HepG2 (cell line): ENCODE measurements around the gene CABLES2. TPM values are rescaled to one million over a fixed set of nuclear protein-coding genes. Genes with fewer than 3 reads are reported as not detected.

Experiments
- ATAC-seq: fragments of 200-7000 bp; cut with Tn5 transposase; 3 replicates; pipeline ENCODE4 v1.9.1; 2020; ENCODE audit warnings: mild to moderate bottlenecking, moderate library complexity
- BruUV-seq: library from RNA; stranded (reverse); fragments of 400-500 nt; replicated peaks from 2 replicates; lab custom pipeline; 2021; lab: Mats Ljungman, UMichigan
- CTCF ChIA-PET: fragments of 300-600 bp; formaldehyde crosslinking; extraction: SDS; loops from one replicate; lab custom pipeline; 2021; ENCODE audit warnings: low total read pairs, inconsistent platforms, low intra/inter-chr PET ratio; lab: Yijun Ruan, JAX
- POLR2A ChIA-PET: fragments of 350-600 bp; sonication (Branson Sonifier 250); formaldehyde crosslinking; loops from one replicate; lab custom pipeline; 2020; ENCODE audit warnings: antibody characterized with exemption, inconsistent platforms; lab: Yijun Ruan, JAX
- DNase-seq: peaks from one replicate; pipeline ENCODE4 v3.0.0-alpha.2; 2015; ENCODE audit warnings: low spot score
- FAIRE-seq: peaks from 3 replicates; lab custom pipeline; 2011; peaks lifted over from hg19 to GRCh38; lab: Jason Lieb, UNC
- H2AFZ ChIP-seq: one replicate; pipeline ENCODE4 v1.6.1; 2011; ENCODE audit warnings: low read length, inconsistent platforms
- H3K27ac ChIP-seq: fragments of 300-600 bp; 3 replicates; pipeline ENCODE4 v1.8.0; 2011; ENCODE audit warnings: mixed run types, mild to moderate bottlenecking, mixed read lengths, low read length, inconsistent platforms; ENCODE audit not compliant: insufficient read depth; ENCODE audit errors: extremely low read length
- H3K27me3 ChIP-seq, 2 experiments: fragments of 200-600 bp in 1 of 2; 2 replicates in 1 of 2; 3 replicates in 1 of 2; pipeline versions ENCODE4 v1.6.0 to v1.8.0; 2011; ENCODE audit warnings: low read length in 2 of 2, mild to moderate bottlenecking in 2 of 2, moderate library complexity in 2 of 2, inconsistent platforms in 1 of 2; ENCODE audit not compliant: insufficient read depth in 2 of 2, control insufficient read depth in 1 of 2
- H3K36me3 ChIP-seq, 2 experiments: fragments of 200-600 bp in 1 of 2; replicated peaks in 1 of 2; 2 replicates in 1 of 2; 3 replicates in 1 of 2; pipeline versions ENCODE4 v1.5.1 to v1.8.0; 2011; ENCODE audit warnings: low read length in 2 of 2, inconsistent platforms in 1 of 2; ENCODE audit not compliant: insufficient read depth in 2 of 2, control insufficient read depth in 1 of 2
- H3K4me1 ChIP-seq: 2 replicates; pipeline ENCODE4 v1.5.1; 2012; ENCODE audit warnings: low read length, inconsistent platforms; ENCODE audit not compliant: insufficient read depth
- H3K4me2 ChIP-seq: 2 replicates; pipeline ENCODE4 v1.6.0; 2011; ENCODE audit warnings: low read depth, low read length, inconsistent platforms
- H3K4me3 ChIP-seq, 3 experiments: fragments of 200-600 bp in 1 of 3; sonication (generic), shearing (Covaris generic) in 1 of 3; replicated peaks in 1 of 3; 2 replicates each; pipeline ENCODE4 v1.5.1; 2011 to 2016; ENCODE audit warnings: low read length in 3 of 3, inconsistent platforms in 2 of 3, low read depth in 2 of 3, mild to moderate bottlenecking in 2 of 3, control low read depth in 1 of 3, mixed read lengths in 1 of 3; ENCODE audit not compliant: insufficient read depth in 1 of 3
- H3K79me2 ChIP-seq: one replicate; pipeline ENCODE4 v1.6.1; 2011; ENCODE audit warnings: low read length, inconsistent platforms; ENCODE audit not compliant: insufficient read depth
- H3K9ac ChIP-seq: 2 replicates; pipeline ENCODE4 v1.6.0; 2011; ENCODE audit warnings: mild to moderate bottlenecking, low read depth, low read length, inconsistent platforms; ENCODE audit not compliant: insufficient read depth
- H3K9me3 ChIP-seq: 2 replicates; pipeline ENCODE4 v1.5.1; 2012; ENCODE audit warnings: mild to moderate bottlenecking, low read length
- H4K20me1 ChIP-seq: 2 replicates; pipeline ENCODE4 v1.6.0; 2011; ENCODE audit warnings: inconsistent platforms, mild to moderate bottlenecking, low read length, moderate library complexity; ENCODE audit not compliant: insufficient read depth
- EED ChIP-seq: sonication (generic); formaldehyde crosslinking; IDR thresholded peaks from 2 replicates; pipeline ENCODE4 v1.5.0; 2020; ENCODE audit warnings: mild to moderate bottlenecking, missing genetic modification reagents
- FIP1L1 ChIP-seq: fragments of 200-400 bp; formaldehyde crosslinking; IDR thresholded peaks from 2 replicates; pipeline ENCODE4 v1.6.1; 2018; ENCODE audit warnings: low read depth, mild to moderate bottlenecking, low read length, moderate library complexity, borderline replicate concordance; ENCODE audit not compliant: insufficient read depth
- POLR2AphosphoS5 ChIP-seq: IDR thresholded peaks from 2 replicates; pipeline ENCODE4 v1.6.1; 2012; ENCODE audit warnings: low read depth, low read length
- PPARG ChIP-seq: conservative IDR thresholded peaks from 2 replicates; pipeline ENCODE4 v1.6.1; 2016; ENCODE audit warnings: missing biosample characterization, missing genetic modification reagents
- SATB2 ChIP-seq: sonication (generic); formaldehyde crosslinking; IDR thresholded peaks from 2 replicates; pipeline ENCODE4 v1.5.0; 2020; ENCODE audit warnings: missing genetic modification reagents
- ZBTB40 ChIP-seq, 2 experiments: fragments of 450-650 bp in 1 of 2; sonication (generic) in 1 of 2; formaldehyde crosslinking in 1 of 2; IDR thresholded peaks; 2 replicates each; pipeline versions ENCODE4 v1.6.1 to v1.8.0; 2016 to 2022; ENCODE audit warnings: antibody characterized with exemption in 1 of 2, mild to moderate bottlenecking in 1 of 2, missing genetic modification reagents in 1 of 2
- ZNF350 ChIP-seq: sonication (generic); formaldehyde crosslinking; IDR thresholded peaks from 2 replicates; pipeline ENCODE4 v1.4.0; 2020; ENCODE audit warnings: mild to moderate bottlenecking, low read depth, missing genetic modification reagents, borderline replicate concordance
- ZNF572 ChIP-seq: sonication (generic); formaldehyde crosslinking; IDR thresholded peaks from 2 replicates; pipeline ENCODE4 v1.5.1; 2020; ENCODE audit warnings: mild to moderate bottlenecking, missing genetic modification reagents
- ZSCAN9 ChIP-seq: IDR thresholded peaks from 2 replicates; pipeline ENCODE4 v1.6.1; 2016; ENCODE audit warnings: borderline replicate concordance
- WGBS: methylation state at CpG from one replicate; pipeline ENCODE4 v1.1.6; 2017; ENCODE audit warnings: low lambda C conversion rate; 5-methylcytosine and 5-hydroxymethylcytosine counted together
- in situ Hi-C: cut with HindIII; loops from 2 replicates; pipeline ENCODE4 v1.10.0; 2017; ENCODE audit warnings: low pct_unique_long_range_greater_than_20kb; ENCODE audit not compliant: extremely low pct_ligation_motif_present
- intact Hi-C: fragments of 100-400 bp; cut with micrococcal nuclease; formaldehyde crosslinking; loops from one replicate; pipeline ENCODE4 v1.10.0; 2022; ENCODE audit not compliant: unreplicated experiment
- polyA plus RNA-seq, 8 experiments: library from polyadenylated mRNA; depleted of rRNA in 3 of 8; stranded (reverse) in 7 of 8; unstranded in 1 of 8; fragments of >200 nt; fragmentation: Illumina TruSeq in 4 of 8; extraction: Trizol in 4 of 8; gene quantifications; 2 replicates each; pipeline versions ENCODE4 v1.2.1 to v1.2.3, GENCODE V29; 2011 to 2016; ENCODE audit warnings: low read depth in 4 of 8, missing spikeins in 1 of 8, mixed read lengths in 1 of 8; ENCODE audit not compliant: insufficient read depth in 1 of 8
- total RNA-seq, 5 experiments: library from RNA; depleted of rRNA; stranded (reverse); fragments of >200 nt; fragmentation: Illumina TruSeq; extraction: Trizol; gene quantifications; 2 replicates each; pipeline ENCODE4 v1.2.3, GENCODE V29; 2016; ENCODE audit warnings: low read depth in 1 of 5

CABLES2 gene
- total and polyA plus RNA-seq, 2 of the 13 experiments (the other 11 are each of a cell fraction or from before 2014, with no cell fraction given), result 5.2 to 9.7 TPM

GRCh38 chr20:62392077-62392418 lies 15.0 kb downstream of the CABLES2 start:
- BruUV-seq, result no TSS peak
- peaks cover 19 to 42% of the 10 kb centered on the region in 2 experiments for H3K36me3 ChIP-seq
- DNase-seq, result no peak
- H3K4me2 ChIP-seq, result no peak overlapping the region
- H2AFZ ChIP-seq, result no peak overlapping the region
- no peak for FAIRE-seq
- H4K20me1 ChIP-seq, result peaks cover 15% of the 10 kb centered on the region
- H3K9ac ChIP-seq, result no peak overlapping the region
- no peak overlapping the region for H3K27ac ChIP-seq
- H3K27me3 ChIP-seq, result no peaks in the 10 kb centered on the region; a peak in 1 of 5 replicates
- no peak overlapping the region for H3K4me3 ChIP-seq
- no peaks in the 10 kb centered on the region for H3K9me3 ChIP-seq
- ChIA-PET CTCF (no interaction called here), POLR2A (interaction anchor here (1.0 to 1.4 kb wide), 2 partner anchors 7 to 24 kb away, joined by 3 read pairs; no protein-coding TSS in a partner anchor)
- WGBS, result 98% methylated on average over 10 of the region's 10 CpGs
- no peak for ATAC-seq
- intact Hi-C loops (no loop called here), in situ Hi-C loops (no loop called here)
- peaks cover 20% of the 10 kb centered on the region for H3K79me2 ChIP-seq
- TF ChIP-seq EED (no peak), PPARG (CRISPR knock-in tag) (no peak), SATB2 (no peak), ZNF350 (CRISPR knock-in tag) (no peak), ZSCAN9 (no peak), FIP1L1 (no peak), ZNF572 (CRISPR knock-in tag) (no peak), ZBTB40 (IDR thresholded peaks at IDR 0.05) (no peak), ZBTB40 (CRISPR knock-in tag; IDR thresholded peaks at IDR 0.05) (no peak), POLR2AphosphoS5 (no peak)
- H3K4me1 ChIP-seq, result peaks cover 21% of the 10 kb centered on the region
